Coronary artery (tissue), 2 donors: ENCODE measurements around the gene FAM199X.
A peak's percentile ranks its signal among the peaks of the same experiment; 100 is the strongest.

Source experiments
- DNase-seq: peaks from one replicate; pipeline ENCODE4 v3.0.0-alpha.2; 2017; ENCODE audit warnings: low spot score
- H3K27ac ChIP-seq, 2 donors: fragments of 200-600 bp; sonication (generic); one replicate each; pipeline ENCODE4 v1.5.1; 2016 to 2019
- H3K4me3 ChIP-seq: fragments of 200-600 bp; sonication (generic); 2 replicates; pipeline ENCODE4 v1.5.1; 2016; ENCODE audit warnings: mild to moderate bottlenecking, moderate library complexity
- TF ChIP-seq, protein P1 (sequence below): fragments of 200-600 bp; sonication (generic); IDR thresholded peaks from one replicate; pipeline ENCODE4 v1.5.1; 2019; ENCODE audit warnings: antibody characterized with exemption

The FAM199X gene

DNA sequence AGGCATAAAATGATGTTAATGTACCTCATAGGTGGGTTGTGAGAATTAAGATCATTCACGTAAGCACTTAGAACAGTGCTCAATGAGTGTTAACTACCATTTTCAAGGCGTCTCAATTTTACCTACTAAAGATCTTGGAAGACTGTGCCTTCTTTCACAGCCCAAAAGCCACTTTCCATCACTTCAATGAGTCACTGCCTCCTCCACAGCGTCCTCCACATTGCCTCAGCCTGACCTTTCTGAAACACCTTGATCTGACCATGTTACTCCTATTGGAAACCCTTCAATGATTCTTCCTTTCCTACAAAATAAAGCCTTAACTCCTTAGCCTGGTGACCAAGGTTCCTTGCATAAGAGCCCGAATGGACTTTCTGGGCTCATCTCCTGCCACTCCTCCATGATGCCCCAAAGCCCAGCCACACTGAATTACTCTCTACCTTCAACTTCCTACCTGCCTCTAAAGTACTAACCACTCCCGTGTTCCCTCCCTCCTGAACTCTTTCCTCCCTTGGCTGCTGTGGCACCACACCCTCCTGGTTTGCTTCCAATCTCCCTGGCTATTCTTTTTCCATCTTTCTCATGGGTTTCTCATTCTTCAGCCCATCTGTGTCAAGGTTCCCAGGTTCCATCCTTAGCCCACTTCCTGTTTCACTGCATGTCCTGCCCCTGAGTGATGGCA lies 31.5 kb upstream of the FAM199X start:
- DNase-seq, result no peak
- TF ChIP-seq, protein P1, sequence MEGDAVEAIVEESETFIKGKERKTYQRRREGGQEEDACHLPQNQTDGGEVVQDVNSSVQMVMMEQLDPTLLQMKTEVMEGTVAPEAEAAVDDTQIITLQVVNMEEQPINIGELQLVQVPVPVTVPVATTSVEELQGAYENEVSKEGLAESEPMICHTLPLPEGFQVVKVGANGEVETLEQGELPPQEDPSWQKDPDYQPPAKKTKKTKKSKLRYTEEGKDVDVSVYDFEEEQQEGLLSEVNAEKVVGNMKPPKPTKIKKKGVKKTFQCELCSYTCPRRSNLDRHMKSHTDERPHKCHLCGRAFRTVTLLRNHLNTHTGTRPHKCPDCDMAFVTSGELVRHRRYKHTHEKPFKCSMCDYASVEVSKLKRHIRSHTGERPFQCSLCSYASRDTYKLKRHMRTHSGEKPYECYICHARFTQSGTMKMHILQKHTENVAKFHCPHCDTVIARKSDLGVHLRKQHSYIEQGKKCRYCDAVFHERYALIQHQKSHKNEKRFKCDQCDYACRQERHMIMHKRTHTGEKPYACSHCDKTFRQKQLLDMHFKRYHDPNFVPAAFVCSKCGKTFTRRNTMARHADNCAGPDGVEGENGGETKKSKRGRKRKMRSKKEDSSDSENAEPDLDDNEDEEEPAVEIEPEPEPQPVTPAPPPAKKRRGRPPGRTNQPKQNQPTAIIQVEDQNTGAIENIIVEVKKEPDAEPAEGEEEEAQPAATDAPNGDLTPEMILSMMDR, result no peak
- no peak overlapping the region for H3K27ac ChIP-seq
- no peak overlapping the region for H3K4me3 ChIP-seq

GRCh38 chrX:104135677-104136076 lies 30.6 kb upstream of the FAM199X start:
- TF ChIP-seq, protein P1, result no peak
- no peak for DNase-seq
- H3K4me3 ChIP-seq, result peak overlapping the region; percentile 52
- H3K27ac ChIP-seq, result peak overlapping the region; percentile 36 to 57

DNA sequence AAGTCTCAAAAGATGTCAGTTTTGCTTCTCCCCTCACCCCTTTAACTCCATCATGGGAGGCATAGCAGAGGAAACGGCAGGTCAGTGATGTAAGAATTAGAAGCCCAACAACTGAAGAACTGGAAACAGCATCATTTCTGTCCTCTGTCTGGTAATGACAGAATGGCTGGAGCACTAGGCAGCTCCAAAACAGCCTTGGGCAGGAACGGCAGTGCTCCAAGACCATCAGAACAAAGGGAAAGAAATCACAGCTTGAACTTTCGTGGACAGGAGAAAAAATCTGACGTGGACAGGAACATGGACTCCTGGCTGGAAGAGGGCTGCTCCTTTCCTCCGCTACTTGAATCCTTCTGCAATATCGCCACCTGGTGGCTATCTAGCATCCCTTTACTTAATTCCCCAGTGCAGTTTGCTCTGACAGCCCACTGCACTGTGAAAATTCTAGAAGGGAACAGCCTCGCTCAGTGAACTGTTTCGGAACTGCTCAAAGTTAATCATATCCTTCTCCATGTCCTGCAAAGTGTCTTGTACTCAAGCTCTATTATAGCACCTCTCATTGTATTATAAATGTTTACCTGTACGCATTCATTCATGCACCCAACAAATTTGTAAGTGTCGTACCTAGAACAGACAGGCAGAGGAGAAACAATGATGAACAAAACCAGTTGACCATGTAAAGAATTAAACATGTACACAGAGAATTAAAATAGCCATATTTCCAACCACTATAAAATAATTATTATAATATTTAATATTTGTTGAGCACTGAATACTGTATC lies 29.8 kb upstream of the FAM199X start:
- DNase-seq, result no peak
- H3K4me3 ChIP-seq, result peak overlapping the region; percentile 52
- peak overlapping the region; percentile 36 to 53 for H3K27ac ChIP-seq
- TF ChIP-seq, protein P1, result peak; percentile 71

- no peak overlapping the region for H3K4me3 ChIP-seq
- H3K27ac ChIP-seq, result no peak overlapping the region
- TF ChIP-seq, protein P1, result no peak
- no peak for DNase-seq
These were observed 28.8 kb upstream of the FAM199X start for GRCh38 chrX:104137496-104137895.

DNA sequence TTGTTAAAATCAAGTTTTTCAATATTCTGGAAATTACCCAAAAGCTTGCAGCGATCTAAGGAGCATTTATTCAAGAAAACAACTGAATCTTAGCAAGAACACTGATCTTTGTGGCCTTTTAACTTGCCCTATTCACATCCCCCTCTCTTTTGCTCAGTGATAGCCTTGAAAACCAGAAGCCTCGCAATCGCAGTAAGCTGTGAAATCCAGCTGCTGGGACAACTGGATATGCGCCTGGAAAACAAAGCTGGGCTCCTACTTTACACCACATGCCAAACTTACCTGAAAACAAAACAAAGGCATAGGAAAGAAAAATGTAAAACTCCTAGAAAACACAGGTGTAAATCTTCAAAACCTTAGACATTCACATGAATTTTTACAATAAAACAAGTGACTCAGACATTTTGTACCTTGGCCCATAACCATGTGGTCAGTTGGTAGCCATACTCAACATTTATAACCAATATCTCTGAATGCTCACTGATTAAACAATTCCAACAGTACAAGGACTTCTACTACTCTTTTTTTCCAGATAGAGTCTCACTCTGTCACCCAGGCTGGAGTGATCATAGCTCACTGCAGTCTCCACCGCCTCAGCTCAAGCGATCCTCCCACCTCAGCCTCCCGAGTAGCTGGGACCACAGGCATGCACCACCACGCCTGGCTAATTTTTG lies 25.0 kb upstream of the FAM199X start:
- DNase-seq, result no peak
- no peak overlapping the region for H3K4me3 ChIP-seq
- TF ChIP-seq, protein P1, result no peak
- no peak overlapping the region for H3K27ac ChIP-seq

- no peak for DNase-seq
- TF ChIP-seq, protein P1, result no peak
- Histone ChIP-seq H3K4me3 (no peak overlapping the region), H3K27ac (no peak overlapping the region)
These were observed 15.2 kb upstream of the FAM199X start for GRCh38 chrX:104151037-104151436.
